ENCODE measurements around the gene SALL3.

DNA sequence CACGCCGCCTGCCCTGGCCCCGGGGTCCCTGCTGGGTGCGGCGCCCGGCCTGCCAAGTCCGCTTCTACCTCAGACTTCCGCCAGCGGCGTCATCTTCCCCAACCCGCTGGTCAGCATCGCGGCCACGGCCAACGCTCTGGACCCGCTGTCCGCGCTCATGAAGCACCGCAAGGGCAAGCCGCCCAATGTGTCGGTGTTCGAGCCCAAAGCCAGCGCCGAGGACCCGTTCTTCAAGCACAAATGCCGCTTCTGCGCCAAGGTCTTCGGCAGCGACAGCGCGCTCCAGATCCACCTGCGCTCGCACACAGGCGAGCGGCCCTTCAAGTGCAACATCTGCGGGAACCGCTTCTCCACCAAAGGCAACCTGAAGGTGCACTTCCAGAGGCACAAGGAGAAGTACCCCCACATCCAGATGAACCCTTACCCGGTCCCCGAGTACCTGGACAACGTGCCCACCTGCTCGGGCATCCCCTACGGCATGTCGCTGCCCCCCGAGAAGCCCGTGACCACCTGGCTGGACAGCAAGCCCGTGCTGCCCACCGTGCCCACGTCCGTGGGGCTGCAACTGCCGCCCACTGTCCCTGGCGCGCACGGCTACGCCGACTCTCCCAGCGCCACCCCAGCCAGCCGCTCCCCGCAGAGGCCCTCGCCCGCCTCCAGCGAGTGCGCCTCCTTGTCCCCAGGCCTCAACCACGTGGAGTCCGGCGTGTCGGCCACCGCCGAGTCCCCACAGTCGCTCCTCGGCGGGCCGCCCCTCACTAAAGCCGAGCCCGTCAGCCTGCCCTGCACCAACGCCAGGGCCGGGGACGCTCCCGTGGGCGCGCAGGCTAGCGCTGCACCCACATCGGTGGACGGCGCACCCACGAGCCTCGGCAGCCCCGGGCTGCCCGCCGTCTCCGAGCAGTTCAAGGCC lies 13.7 kb downstream of the SALL3 start:
- TF ChIP-seq EZH2 (IDR thresholded peaks at IDR 0.05; ENCODE audit: borderline replicate concordance, low read depth, low read length, severe bottlenecking) (no peak), POLR2AphosphoS5 (IDR thresholded peaks at IDR 0.05; ENCODE audit: insufficient read depth, low read depth, low read length) (no peak), POLR2A (IDR thresholded peaks at IDR 0.05; ENCODE audit: low read depth, low read length) (no peak), MYC (IDR thresholded peaks at IDR 0.05; ENCODE audit: low read depth, low read length) (no peak), JUN (IDR thresholded peaks at IDR 0.05; ENCODE audit: borderline replicate concordance, insufficient read depth, insufficient read length, low read depth) (no peak)
- TF ChIP-seq, protein P1, sequence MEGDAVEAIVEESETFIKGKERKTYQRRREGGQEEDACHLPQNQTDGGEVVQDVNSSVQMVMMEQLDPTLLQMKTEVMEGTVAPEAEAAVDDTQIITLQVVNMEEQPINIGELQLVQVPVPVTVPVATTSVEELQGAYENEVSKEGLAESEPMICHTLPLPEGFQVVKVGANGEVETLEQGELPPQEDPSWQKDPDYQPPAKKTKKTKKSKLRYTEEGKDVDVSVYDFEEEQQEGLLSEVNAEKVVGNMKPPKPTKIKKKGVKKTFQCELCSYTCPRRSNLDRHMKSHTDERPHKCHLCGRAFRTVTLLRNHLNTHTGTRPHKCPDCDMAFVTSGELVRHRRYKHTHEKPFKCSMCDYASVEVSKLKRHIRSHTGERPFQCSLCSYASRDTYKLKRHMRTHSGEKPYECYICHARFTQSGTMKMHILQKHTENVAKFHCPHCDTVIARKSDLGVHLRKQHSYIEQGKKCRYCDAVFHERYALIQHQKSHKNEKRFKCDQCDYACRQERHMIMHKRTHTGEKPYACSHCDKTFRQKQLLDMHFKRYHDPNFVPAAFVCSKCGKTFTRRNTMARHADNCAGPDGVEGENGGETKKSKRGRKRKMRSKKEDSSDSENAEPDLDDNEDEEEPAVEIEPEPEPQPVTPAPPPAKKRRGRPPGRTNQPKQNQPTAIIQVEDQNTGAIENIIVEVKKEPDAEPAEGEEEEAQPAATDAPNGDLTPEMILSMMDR (IDR thresholded peaks at IDR 0.05; ENCODE audit: extremely low read depth in 1 of 2, insufficient read depth in 1 of 2, low read depth in 1 of 2, low read length in 2 of 2) = no peak

Measured in endothelial cell of umbilical vein (primary cell).